Measurements from ENCODE around the gene OR6B3. TPM values are rescaled to one million over a fixed set of nuclear protein-coding genes. Genes with fewer than 3 reads are reported as not detected.

The OR6B3 gene
- total and polyA plus RNA-seq, 12 donors, result not detected

DNA sequence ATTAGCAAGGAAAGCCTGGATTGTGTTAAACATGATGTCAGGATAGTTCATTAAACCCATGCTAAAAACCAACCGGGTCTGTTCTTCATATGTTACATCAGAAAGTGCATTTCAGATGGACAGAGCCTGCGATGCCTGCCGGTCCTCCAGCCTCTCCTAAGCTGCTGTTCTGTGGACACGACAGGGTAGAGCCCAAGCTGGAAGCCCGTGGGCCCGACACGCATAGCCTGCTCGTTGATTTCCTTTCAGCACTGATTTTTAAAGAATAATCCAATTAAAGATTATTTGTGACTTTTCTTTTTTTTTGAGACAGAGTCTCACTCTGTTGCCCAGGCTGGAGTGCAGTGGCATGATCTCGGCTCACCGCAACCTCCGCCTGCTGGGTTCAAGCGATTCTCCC lies 797 bp downstream of the OR6B3 start:
- 79 to 87% (median 80%) methylated on average over 11 to 12 of the region's 12 CpGs for WGBS, 4 donors
- Histone ChIP-seq H3K36me3 (replicated peaks in 1 of 2) (no peaks in the 10 kb centered on the region), H3K4me1 (replicated peaks in 1 of 2) (no peaks in the 10 kb centered on the region), H3K9me3 (replicated peaks in 1 of 3) (no peaks in the 10 kb centered on the region), H3K27ac (no peak overlapping the region), H3K27me3 (peaks cover 21% of the 10 kb centered on the region), H3K4me3 (no peak overlapping the region)
- TF ChIP-seq POLR2A (IDR thresholded peaks at IDR 0.05), result no peak
- TF ChIP-seq, protein P1, sequence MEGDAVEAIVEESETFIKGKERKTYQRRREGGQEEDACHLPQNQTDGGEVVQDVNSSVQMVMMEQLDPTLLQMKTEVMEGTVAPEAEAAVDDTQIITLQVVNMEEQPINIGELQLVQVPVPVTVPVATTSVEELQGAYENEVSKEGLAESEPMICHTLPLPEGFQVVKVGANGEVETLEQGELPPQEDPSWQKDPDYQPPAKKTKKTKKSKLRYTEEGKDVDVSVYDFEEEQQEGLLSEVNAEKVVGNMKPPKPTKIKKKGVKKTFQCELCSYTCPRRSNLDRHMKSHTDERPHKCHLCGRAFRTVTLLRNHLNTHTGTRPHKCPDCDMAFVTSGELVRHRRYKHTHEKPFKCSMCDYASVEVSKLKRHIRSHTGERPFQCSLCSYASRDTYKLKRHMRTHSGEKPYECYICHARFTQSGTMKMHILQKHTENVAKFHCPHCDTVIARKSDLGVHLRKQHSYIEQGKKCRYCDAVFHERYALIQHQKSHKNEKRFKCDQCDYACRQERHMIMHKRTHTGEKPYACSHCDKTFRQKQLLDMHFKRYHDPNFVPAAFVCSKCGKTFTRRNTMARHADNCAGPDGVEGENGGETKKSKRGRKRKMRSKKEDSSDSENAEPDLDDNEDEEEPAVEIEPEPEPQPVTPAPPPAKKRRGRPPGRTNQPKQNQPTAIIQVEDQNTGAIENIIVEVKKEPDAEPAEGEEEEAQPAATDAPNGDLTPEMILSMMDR (IDR thresholded peaks at IDR 0.05), result no peak
- DNase-seq, result no peak
- intact Hi-C loops (cut with DNase I), result no loop called here

DNA sequence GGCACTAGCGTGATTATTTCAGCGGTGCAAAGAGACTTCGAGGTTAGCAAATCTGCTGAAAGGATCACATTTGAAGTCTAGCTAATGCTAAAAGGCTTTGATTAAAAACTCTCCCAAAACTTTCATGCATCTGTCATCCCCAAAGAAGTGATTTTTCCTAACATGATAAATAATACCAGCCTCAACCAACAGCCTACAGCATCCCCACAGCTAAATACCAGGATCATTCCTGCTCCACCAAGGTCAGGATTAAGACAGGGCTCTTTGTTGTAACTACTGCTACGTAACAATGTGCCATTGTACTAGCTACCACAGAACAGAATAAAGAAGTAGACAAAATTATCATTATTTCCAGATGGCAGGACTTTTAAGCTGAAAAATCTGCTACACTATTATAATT lies 1.6 kb downstream of the OR6B3 start:
- H3K4me3 ChIP-seq, result no peak overlapping the region
- H3K27me3 ChIP-seq, result peaks cover 26% of the 10 kb centered on the region

DNA sequence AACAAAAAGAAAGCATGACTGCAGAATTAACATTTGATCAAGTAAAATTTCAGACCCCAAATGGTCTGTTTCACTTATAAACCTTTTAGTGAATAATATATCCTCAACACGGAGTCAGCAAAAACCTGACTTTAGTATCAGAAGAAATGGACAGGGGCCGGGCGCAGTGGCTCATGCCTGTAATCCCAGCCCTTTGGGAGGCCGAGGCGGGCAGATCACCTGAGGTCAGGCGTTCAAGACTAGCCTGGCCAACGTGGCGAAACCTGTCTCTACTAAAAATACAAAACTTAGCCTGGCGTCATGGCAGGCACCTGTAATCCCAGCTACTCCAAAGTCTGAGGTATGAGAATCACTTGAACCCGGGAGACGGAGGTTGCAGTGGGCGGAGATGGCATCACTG lies 3.0 kb downstream of the OR6B3 start:
- Histone ChIP-seq H3K9me3 (replicated peaks in 1 of 3) (no peaks in the 10 kb centered on the region), H3K36me3 (replicated peaks in 1 of 2) (no peaks in the 10 kb centered on the region), H3K4me3 (no peak overlapping the region), H3K27me3 (peaks cover 26% of the 10 kb centered on the region), H3K4me1 (replicated peaks in 1 of 2) (no peaks in the 10 kb centered on the region), H3K27ac (no peak overlapping the region)
- intact Hi-C loops (cut with DNase I), result no loop called here
- TF ChIP-seq, protein P1 (IDR thresholded peaks at IDR 0.05), result no peak
- TF ChIP-seq POLR2A (IDR thresholded peaks at IDR 0.05), result no peak
- 74 to 81% (median 79%) methylated on average over 12 of the region's 12 CpGs for WGBS, 4 donors
- no peak for DNase-seq

More for the DNA sequence above, 1.6 kb downstream of the OR6B3 start:
- no peak for DNase-seq
- no peak overlapping the region for H3K27ac ChIP-seq
- intact Hi-C loops (cut with DNase I), result no loop called here
- no peaks in the 10 kb centered on the region for H3K9me3 ChIP-seq (replicated peaks in 1 of 3)
- TF ChIP-seq, protein P1 (IDR thresholded peaks at IDR 0.05), result no peak
- TF ChIP-seq POLR2A (IDR thresholded peaks at IDR 0.05), result no peak
- no peaks in the 10 kb centered on the region for H3K4me1 ChIP-seq (replicated peaks in 1 of 2)
- 68 to 76% (median 70%) methylated on average over 4 of the region's 4 CpGs for WGBS, 4 donors
- no peaks in the 10 kb centered on the region for H3K36me3 ChIP-seq (replicated peaks in 1 of 2)

DNA sequence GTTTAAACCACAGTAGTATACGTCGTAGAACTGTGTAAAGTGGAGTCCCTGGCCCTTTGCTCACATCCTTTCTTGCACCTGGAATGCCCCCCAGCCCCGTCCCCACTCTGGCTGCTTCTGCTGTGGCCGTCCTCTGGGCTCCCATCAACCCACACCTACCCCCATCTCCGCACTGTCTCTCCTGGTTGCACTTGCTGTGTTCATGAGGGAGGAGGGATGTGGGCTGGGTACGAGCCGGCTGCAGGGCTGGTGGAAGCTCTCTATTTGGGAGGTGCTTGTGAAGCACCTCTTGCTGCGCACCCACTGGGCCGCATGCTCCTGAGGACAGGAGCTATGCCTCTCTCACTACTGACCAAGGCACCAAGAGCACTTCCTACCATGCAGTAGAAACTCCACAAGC lies 5.1 kb downstream of the OR6B3 start:
- TF ChIP-seq POLR2A (IDR thresholded peaks at IDR 0.05), result no peak
- TF ChIP-seq, protein P1 (IDR thresholded peaks at IDR 0.05), result no peak
- H3K27ac ChIP-seq, result no peak overlapping the region
- H3K4me3 ChIP-seq, result no peak overlapping the region
- 65 to 78% (median 67%) methylated on average over 8 to 9 of the region's 9 CpGs for WGBS, 4 donors
- intact Hi-C loops (cut with DNase I), result no loop called here
- H3K36me3 ChIP-seq (replicated peaks in 1 of 2), result no peaks in the 10 kb centered on the region
- H3K4me1 ChIP-seq (replicated peaks in 1 of 2), result no peaks in the 10 kb centered on the region
- DNase-seq, result no peak
- no peaks in the 10 kb centered on the region for H3K9me3 ChIP-seq (replicated peaks in 1 of 3)
- peaks cover 22% of the 10 kb centered on the region for H3K27me3 ChIP-seq
